ENCODE data around the gene PF4V1. TPM values are rescaled to one million over a fixed set of nuclear protein-coding genes. Genes with fewer than 3 reads are reported as not detected.

PF4V1 gene
- polyA plus RNA-seq, 3 donors = 0.99 to 3.3 TPM; not detected in 1

DNA sequence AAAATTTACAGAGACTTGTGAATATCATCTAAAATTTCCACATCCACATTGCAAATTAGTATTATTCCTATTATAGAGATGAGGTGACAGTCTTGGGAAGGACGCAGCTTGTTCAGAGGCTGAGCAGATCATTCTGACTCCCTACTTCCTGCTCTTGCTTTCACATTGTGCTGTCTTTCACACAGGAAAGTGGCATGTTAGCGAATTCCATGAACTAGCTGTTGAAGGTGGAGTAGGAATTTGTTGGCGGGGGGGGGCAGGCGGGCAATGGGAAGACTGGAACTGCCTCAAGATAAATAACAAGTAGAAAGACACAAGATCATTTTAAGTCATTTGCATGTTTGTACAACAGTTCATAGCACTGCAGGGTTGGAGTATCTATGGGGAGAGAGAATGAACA, 2.3 kb downstream of the PF4V1 start:
- Histone ChIP-seq H3K4me2 (replicated peaks; ENCODE audit: extremely low read depth, low read length, poor library complexity, severe bottlenecking) (no peak overlapping the region), H3K4me3 (replicated peaks in 1 of 3; ENCODE audit: low read depth in 2 of 3, low read length in 3 of 3) (no peak overlapping the region), H3K9me3 (replicated peaks in 1 of 2; ENCODE audit: control insufficient read depth in 1 of 2, insufficient read depth in 1 of 2, low read length in 2 of 2) (no peaks in the 10 kb centered on the region), H3K4me1 (ENCODE audit: control insufficient read depth in 1 of 2, insufficient read depth in 2 of 2, low read length in 2 of 2) (peaks cover 11 to 14% of the 10 kb centered on the region in 2 donors), H3K27ac (ENCODE audit: low read depth in 1 of 2, low read length in 2 of 2) (no peak overlapping the region), H4K20me1 (ENCODE audit: insufficient read depth, low read length) (no peaks in the 10 kb centered on the region), H3K9ac (ENCODE audit: insufficient read depth, low read length, poor library complexity, severe bottlenecking) (no peak overlapping the region), H3K79me2 (ENCODE audit: insufficient read depth, low read length) (no peaks in the 10 kb centered on the region), H3K36me3 (replicated peaks in 1 of 2; ENCODE audit: control insufficient read depth in 1 of 2, insufficient read depth in 2 of 2, low read length in 2 of 2) (no peaks in the 10 kb centered on the region), H2AFZ (ENCODE audit: insufficient read depth, low read depth, low read length, poor library complexity, severe bottlenecking) (no peak overlapping the region), H3K27me3 (ENCODE audit: control insufficient read depth in 2 of 2, insufficient read depth in 2 of 2, low read length in 2 of 2) (peaks cover 3 to 10% of the 10 kb centered on the region in 2 donors)
- WGBS (ENCODE audit: insufficient coverage) = no CpG with 5 or more reads among the region's 4 CpGs
- H3K27ac Mint-ChIP-seq = peak overlapping the region in 1 of 7 donors; percentile 24
- H3K4me1 Mint-ChIP-seq = peaks cover 20% of the 10 kb centered on the region
- H3K36me3 Mint-ChIP-seq = no peaks in the 10 kb centered on the region
- TF ChIP-seq, protein P1, sequence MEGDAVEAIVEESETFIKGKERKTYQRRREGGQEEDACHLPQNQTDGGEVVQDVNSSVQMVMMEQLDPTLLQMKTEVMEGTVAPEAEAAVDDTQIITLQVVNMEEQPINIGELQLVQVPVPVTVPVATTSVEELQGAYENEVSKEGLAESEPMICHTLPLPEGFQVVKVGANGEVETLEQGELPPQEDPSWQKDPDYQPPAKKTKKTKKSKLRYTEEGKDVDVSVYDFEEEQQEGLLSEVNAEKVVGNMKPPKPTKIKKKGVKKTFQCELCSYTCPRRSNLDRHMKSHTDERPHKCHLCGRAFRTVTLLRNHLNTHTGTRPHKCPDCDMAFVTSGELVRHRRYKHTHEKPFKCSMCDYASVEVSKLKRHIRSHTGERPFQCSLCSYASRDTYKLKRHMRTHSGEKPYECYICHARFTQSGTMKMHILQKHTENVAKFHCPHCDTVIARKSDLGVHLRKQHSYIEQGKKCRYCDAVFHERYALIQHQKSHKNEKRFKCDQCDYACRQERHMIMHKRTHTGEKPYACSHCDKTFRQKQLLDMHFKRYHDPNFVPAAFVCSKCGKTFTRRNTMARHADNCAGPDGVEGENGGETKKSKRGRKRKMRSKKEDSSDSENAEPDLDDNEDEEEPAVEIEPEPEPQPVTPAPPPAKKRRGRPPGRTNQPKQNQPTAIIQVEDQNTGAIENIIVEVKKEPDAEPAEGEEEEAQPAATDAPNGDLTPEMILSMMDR (IDR thresholded peaks at IDR 0.05) = no peak
- intact Hi-C loops (cut with micrococcal nuclease) = no loop called here
- peaks cover 7 to 16% (median 14%) of the 10 kb centered on the region in 3 donors for H3K27me3 Mint-ChIP-seq (ENCODE audit: low read depth in 3 of 3)
- peaks cover 0 to 3% (median 0%) of the 10 kb centered on the region in 7 donors for H3K9me3 Mint-ChIP-seq
- H3K4me3 Mint-ChIP-seq = no peak overlapping the region
- DNase-seq = no peak

DNA sequence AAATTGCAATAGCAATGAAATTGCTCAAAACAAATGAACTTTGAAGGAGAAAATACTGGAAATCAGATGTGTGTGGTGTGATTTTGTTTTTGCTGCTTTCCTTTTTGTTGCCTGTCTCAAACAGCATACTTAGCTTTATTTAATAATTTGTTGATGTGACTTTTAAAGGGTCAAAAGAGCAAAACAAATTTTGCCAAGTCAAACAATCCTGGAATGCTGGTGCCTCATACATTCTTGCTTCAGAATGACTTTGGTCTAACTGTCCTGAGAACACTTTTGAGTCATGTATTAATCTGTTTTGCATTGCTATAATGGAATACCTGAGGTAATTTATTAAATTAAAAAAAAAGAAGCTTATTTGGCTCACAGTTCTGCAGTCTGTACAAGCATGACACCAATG, 3.4 kb downstream of the PF4V1 start:
- Histone ChIP-seq H3K9ac (ENCODE audit: insufficient read depth, low read length, poor library complexity, severe bottlenecking) (no peak overlapping the region), H4K20me1 (ENCODE audit: insufficient read depth, low read length) (no peaks in the 10 kb centered on the region), H3K9me3 (replicated peaks in 1 of 2; ENCODE audit: control insufficient read depth in 1 of 2, insufficient read depth in 1 of 2, low read length in 2 of 2) (no peaks in the 10 kb centered on the region), H2AFZ (ENCODE audit: insufficient read depth, low read depth, low read length, poor library complexity, severe bottlenecking) (no peak overlapping the region), H3K4me2 (replicated peaks; ENCODE audit: extremely low read depth, low read length, poor library complexity, severe bottlenecking) (no peak overlapping the region), H3K36me3 (replicated peaks in 1 of 2; ENCODE audit: control insufficient read depth in 1 of 2, insufficient read depth in 2 of 2, low read length in 2 of 2) (no peaks in the 10 kb centered on the region), H3K27me3 (ENCODE audit: control insufficient read depth in 2 of 2, insufficient read depth in 2 of 2, low read length in 2 of 2) (peaks cover 3 to 10% of the 10 kb centered on the region in 2 donors), H3K4me1 (ENCODE audit: control insufficient read depth in 1 of 2, insufficient read depth in 2 of 2, low read length in 2 of 2) (peaks cover 11 to 14% of the 10 kb centered on the region in 2 donors), H3K79me2 (ENCODE audit: insufficient read depth, low read length) (no peaks in the 10 kb centered on the region), H3K27ac (ENCODE audit: low read depth in 1 of 2, low read length in 2 of 2) (no peak overlapping the region), H3K4me3 (replicated peaks in 1 of 3; ENCODE audit: low read depth in 2 of 3, low read length in 3 of 3) (no peak overlapping the region)
- Mint-ChIP-seq H3K27ac (no peak overlapping the region), H3K4me3 (no peak overlapping the region), H3K27me3 (ENCODE audit: low read depth in 3 of 3) (peaks cover 7 to 16% (median 14%) of the 10 kb centered on the region in 3 donors), H3K9me3 (peaks cover 0 to 3% (median 0%) of the 10 kb centered on the region in 7 donors), H3K4me1 (peaks cover 20% of the 10 kb centered on the region), H3K36me3 (no peaks in the 10 kb centered on the region)
- TF ChIP-seq, protein P1 (IDR thresholded peaks at IDR 0.05) = no peak
- DNase-seq = no peak
- intact Hi-C loops (cut with micrococcal nuclease) = no loop called here
